Liver (tissue), 9 donors: ENCODE data around the gene DERL3. TPM values are rescaled to one million over a fixed set of nuclear protein-coding genes. Genes with fewer than 3 reads are reported as not detected.

Source experiments
- DNase-seq: peaks from one replicate; pipeline ENCODE4 v3.0.0-alpha.2; 2017; ENCODE audit warnings: low spot score
- H3K27ac ChIP-seq, 2 donors: one replicate each; pipeline ENCODE4 v1.7.0; 2013; ENCODE audit warnings: inconsistent platforms in 2 of 2, low read length in 2 of 2, control low read depth in 1 of 2, low read depth in 1 of 2, mild to moderate bottlenecking in 1 of 2
- H3K27me3 ChIP-seq, 4 donors: one replicate each; pipeline versions ENCODE4 v1.6.1 to v1.7.0; 2013; ENCODE audit warnings: low read length in 3 of 4, inconsistent platforms in 1 of 4, mild to moderate bottlenecking in 1 of 4, moderate library complexity in 1 of 4; ENCODE audit not compliant: control insufficient read depth in 4 of 4, insufficient read depth in 4 of 4
- H3K36me3 ChIP-seq, 4 donors: one replicate each; pipeline versions ENCODE4 v1.6.1 to v1.7.0; 2013; ENCODE audit warnings: low read length in 3 of 4, mild to moderate bottlenecking in 3 of 4, low read depth in 1 of 4, moderate library complexity in 1 of 4; ENCODE audit not compliant: control insufficient read depth in 4 of 4, insufficient read depth in 3 of 4
- H3K4me1 ChIP-seq, 4 donors: one replicate each; pipeline versions ENCODE4 v1.6.1 to v1.7.0; 2013; ENCODE audit warnings: low read length in 3 of 4, mild to moderate bottlenecking in 3 of 4, moderate library complexity in 1 of 4; ENCODE audit not compliant: control insufficient read depth in 4 of 4, insufficient read depth in 4 of 4
- H3K4me3 ChIP-seq, 3 donors: one replicate each; pipeline versions ENCODE4 v1.6.1 to v1.7.0; 2013; ENCODE audit warnings: low read length in 3 of 3, control low read depth in 1 of 3, low read depth in 1 of 3, mild to moderate bottlenecking in 1 of 3
- H3K9ac ChIP-seq, 2 donors: one replicate each; pipeline ENCODE4 v1.7.0; 2013; ENCODE audit warnings: low read length in 2 of 2, mild to moderate bottlenecking in 2 of 2, moderate library complexity in 2 of 2, control low read depth in 1 of 2, low read depth in 1 of 2
- H3K9me3 ChIP-seq, 4 donors: one replicate each; pipeline versions ENCODE4 v1.6.1 to v1.7.0; 2013; ENCODE audit warnings: low read length in 3 of 4; ENCODE audit not compliant: control insufficient read depth in 4 of 4
- ATF3 ChIP-seq: IDR thresholded peaks from 2 replicates; pipeline ENCODE4 v1.6.1; 2016; ENCODE audit warnings: antibody characterized with exemption
- EGR1 ChIP-seq, 2 donors: IDR thresholded peaks; 2 replicates each; pipeline ENCODE4 v1.6.1; 2016 to 2018; ENCODE audit warnings: antibody characterized with exemption in 2 of 2, low read depth in 2 of 2
- FOXA1 ChIP-seq: IDR thresholded peaks from 2 replicates; pipeline ENCODE4 v1.6.1; 2016; ENCODE audit warnings: antibody characterized with exemption
- FOXA2 ChIP-seq: IDR thresholded peaks from 2 replicates; pipeline ENCODE4 v1.6.1; 2016; ENCODE audit warnings: antibody characterized with exemption
- GABPA ChIP-seq, 2 donors: IDR thresholded peaks in 1 of 2; conservative IDR thresholded peaks in 1 of 2; 2 replicates each; pipeline ENCODE4 v1.6.1; 2016; ENCODE audit warnings: antibody characterized with exemption in 2 of 2, mild to moderate bottlenecking in 1 of 2, moderate library complexity in 1 of 2
- MAX ChIP-seq: IDR thresholded peaks from 2 replicates; pipeline ENCODE4 v1.6.1; 2016; ENCODE audit warnings: antibody characterized with exemption
- RAD21 ChIP-seq, 2 donors: IDR thresholded peaks; 2 replicates each; pipeline ENCODE4 v1.6.1; 2016; ENCODE audit warnings: antibody characterized with exemption in 2 of 2, mild to moderate bottlenecking in 2 of 2
- RXRA ChIP-seq, 2 donors: IDR thresholded peaks; 2 replicates each; pipeline ENCODE4 v1.6.1; 2017 to 2018; ENCODE audit warnings: antibody characterized with exemption in 2 of 2, mild to moderate bottlenecking in 1 of 2
- SP1 ChIP-seq: IDR thresholded peaks from 2 replicates; pipeline ENCODE4 v1.6.1; 2018; ENCODE audit warnings: antibody characterized with exemption, mild to moderate bottlenecking
- TAF1 ChIP-seq: conservative IDR thresholded peaks from 2 replicates; pipeline ENCODE4 v1.6.1; 2016; ENCODE audit warnings: antibody characterized with exemption, mild to moderate bottlenecking
- YY1 ChIP-seq: IDR thresholded peaks from 2 replicates; pipeline ENCODE4 v1.6.1; 2016; ENCODE audit warnings: antibody characterized with exemption, mild to moderate bottlenecking
- WGBS: extraction: QIAGEN DNeasy Blood & Tissue Kit; methylation state at CpG from one replicate; pipeline ENCODE4 v1.1.7; 2013; 5-methylcytosine and 5-hydroxymethylcytosine counted together
- polyA plus RNA-seq, 2 donors: library from polyadenylated mRNA; stranded (reverse) in 1 of 2; unstranded in 1 of 2; fragments of 200-250 nt in 1 of 2; fragments of >200 nt in 1 of 2; fragmentation: Nextera tagmentation in 1 of 2; extraction: Ambion mirVana in 1 of 2; gene quantifications; one replicate each; pipeline versions ENCODE4 v1.2.1 to v1.2.3, GENCODE V29; 2013 to 2015
- total RNA-seq, 2 donors: library from RNA; depleted of rRNA; stranded (reverse); fragments of >200 nt; gene quantifications; one replicate each; pipeline ENCODE4 v1.2.3, GENCODE V29; 2014
- TF ChIP-seq, protein P1 (sequence below): fragments of 150-350 bp; IDR thresholded peaks from 2 replicates; pipeline ENCODE4 v1.5.1; 2017; ENCODE audit warnings: improper control_type of control experiment, low read depth, low read length; ENCODE audit not compliant: missing input control
- TF ChIP-seq, protein P2 (sequence below): IDR thresholded peaks from 2 replicates; pipeline ENCODE4 v1.6.1; 2016; ENCODE audit warnings: antibody characterized with exemption
- TF ChIP-seq, protein P3 (sequence below): IDR thresholded peaks from 2 replicates; pipeline ENCODE4 v1.6.1; 2016; ENCODE audit warnings: antibody characterized with exemption, mild to moderate bottlenecking
- donor health status: healthy.
- donor health status: healthy.
- donor health status: healthy.
- donor health status: healthy.
- donor health status: healthy.

Gene DERL3
- total and polyA plus RNA-seq, 4 donors: 1.0 to 9.3 (median 3.9) TPM

DNA sequence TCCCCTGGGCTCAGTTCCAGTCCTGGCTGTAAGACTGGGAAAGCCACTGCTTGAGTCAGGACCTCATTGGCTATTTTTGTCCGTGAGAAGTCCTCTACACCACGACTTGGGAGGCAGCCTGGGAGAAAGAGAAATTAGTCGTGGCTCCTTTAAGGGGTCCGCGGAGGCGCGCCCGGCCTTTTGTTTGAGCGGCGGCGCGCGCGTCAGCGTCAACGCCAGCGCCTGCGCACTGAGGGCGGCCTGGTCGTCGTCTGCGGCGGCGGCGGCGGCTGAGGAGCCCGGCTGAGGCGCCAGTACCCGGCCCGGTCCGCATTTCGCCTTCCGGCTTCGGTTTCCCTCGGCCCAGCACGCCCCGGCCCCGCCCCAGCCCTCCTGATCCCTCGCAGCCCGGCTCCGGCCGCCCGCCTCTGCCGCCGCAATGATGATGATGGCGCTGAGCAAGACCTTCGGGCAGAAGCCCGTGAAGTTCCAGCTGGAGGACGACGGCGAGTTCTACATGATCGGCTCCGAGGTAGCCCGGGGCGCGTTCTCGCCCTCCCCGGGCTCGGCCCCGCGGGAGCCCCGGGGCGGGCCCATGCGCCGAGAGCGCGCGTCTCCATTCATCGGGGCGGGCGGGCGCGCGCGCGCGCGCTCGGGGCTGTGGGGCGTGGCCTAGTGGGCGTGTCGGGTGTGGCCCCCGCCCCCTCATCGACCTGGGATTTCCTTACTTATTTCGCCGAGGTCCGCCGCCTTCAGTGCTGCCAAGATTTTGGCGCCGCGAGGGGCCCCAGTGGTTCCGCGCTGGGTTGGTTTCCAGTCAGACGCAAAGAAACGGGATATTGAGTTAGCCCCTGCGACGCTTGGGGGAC, 51.8 kb downstream of the DERL3 start, which contains the start of gene SMARCB1 (continued):
- TF ChIP-seq, protein P1, sequence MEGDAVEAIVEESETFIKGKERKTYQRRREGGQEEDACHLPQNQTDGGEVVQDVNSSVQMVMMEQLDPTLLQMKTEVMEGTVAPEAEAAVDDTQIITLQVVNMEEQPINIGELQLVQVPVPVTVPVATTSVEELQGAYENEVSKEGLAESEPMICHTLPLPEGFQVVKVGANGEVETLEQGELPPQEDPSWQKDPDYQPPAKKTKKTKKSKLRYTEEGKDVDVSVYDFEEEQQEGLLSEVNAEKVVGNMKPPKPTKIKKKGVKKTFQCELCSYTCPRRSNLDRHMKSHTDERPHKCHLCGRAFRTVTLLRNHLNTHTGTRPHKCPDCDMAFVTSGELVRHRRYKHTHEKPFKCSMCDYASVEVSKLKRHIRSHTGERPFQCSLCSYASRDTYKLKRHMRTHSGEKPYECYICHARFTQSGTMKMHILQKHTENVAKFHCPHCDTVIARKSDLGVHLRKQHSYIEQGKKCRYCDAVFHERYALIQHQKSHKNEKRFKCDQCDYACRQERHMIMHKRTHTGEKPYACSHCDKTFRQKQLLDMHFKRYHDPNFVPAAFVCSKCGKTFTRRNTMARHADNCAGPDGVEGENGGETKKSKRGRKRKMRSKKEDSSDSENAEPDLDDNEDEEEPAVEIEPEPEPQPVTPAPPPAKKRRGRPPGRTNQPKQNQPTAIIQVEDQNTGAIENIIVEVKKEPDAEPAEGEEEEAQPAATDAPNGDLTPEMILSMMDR: no peak
- TF ChIP-seq SP1 (peak; percentile 36), MAX (no peak), TAF1 (no peak), FOXA2 (no peak)
- TF ChIP-seq, protein P2, sequence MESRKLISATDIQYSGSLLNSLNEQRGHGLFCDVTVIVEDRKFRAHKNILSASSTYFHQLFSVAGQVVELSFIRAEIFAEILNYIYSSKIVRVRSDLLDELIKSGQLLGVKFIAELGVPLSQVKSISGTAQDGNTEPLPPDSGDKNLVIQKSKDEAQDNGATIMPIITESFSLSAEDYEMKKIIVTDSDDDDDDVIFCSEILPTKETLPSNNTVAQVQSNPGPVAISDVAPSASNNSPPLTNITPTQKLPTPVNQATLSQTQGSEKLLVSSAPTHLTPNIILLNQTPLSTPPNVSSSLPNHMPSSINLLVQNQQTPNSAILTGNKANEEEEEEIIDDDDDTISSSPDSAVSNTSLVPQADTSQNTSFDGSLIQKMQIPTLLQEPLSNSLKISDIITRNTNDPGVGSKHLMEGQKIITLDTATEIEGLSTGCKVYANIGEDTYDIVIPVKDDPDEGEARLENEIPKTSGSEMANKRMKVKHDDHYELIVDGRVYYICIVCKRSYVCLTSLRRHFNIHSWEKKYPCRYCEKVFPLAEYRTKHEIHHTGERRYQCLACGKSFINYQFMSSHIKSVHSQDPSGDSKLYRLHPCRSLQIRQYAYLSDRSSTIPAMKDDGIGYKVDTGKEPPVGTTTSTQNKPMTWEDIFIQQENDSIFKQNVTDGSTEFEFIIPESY: no peak

GRCh38 chr22:23786261-23786710, 52.5 kb downstream of the DERL3 start:
- DNase-seq: peak; percentile 32
- Histone ChIP-seq H3K9me3 (no peaks in the 10 kb centered on the region), H3K9ac (peak overlapping the region; percentile 2 to 57), H3K27me3 (no peaks in the 10 kb centered on the region), H3K36me3 (no peaks in the 10 kb centered on the region), H3K4me1 (peaks cover 12 to 42% (median 31%) of the 10 kb centered on the region in 4 donors), H3K27ac (peak overlapping the region; percentile 99 to 100), H3K4me3 (peak overlapping the region; percentile 46 to 83 (median 76))
- TF ChIP-seq MAX: no peak
- no peak for TF ChIP-seq TAF1
- no peak for TF ChIP-seq EGR1 (IDR thresholded peaks at IDR 0.05; ENCODE audit: low read depth in 2 of 2)
- no peak for TF ChIP-seq YY1
- TF ChIP-seq, protein P3, sequence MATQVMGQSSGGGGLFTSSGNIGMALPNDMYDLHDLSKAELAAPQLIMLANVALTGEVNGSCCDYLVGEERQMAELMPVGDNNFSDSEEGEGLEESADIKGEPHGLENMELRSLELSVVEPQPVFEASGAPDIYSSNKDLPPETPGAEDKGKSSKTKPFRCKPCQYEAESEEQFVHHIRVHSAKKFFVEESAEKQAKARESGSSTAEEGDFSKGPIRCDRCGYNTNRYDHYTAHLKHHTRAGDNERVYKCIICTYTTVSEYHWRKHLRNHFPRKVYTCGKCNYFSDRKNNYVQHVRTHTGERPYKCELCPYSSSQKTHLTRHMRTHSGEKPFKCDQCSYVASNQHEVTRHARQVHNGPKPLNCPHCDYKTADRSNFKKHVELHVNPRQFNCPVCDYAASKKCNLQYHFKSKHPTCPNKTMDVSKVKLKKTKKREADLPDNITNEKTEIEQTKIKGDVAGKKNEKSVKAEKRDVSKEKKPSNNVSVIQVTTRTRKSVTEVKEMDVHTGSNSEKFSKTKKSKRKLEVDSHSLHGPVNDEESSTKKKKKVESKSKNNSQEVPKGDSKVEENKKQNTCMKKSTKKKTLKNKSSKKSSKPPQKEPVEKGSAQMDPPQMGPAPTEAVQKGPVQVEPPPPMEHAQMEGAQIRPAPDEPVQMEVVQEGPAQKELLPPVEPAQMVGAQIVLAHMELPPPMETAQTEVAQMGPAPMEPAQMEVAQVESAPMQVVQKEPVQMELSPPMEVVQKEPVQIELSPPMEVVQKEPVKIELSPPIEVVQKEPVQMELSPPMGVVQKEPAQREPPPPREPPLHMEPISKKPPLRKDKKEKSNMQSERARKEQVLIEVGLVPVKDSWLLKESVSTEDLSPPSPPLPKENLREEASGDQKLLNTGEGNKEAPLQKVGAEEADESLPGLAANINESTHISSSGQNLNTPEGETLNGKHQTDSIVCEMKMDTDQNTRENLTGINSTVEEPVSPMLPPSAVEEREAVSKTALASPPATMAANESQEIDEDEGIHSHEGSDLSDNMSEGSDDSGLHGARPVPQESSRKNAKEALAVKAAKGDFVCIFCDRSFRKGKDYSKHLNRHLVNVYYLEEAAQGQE: no peak
- TF ChIP-seq, protein P2: no peak
- no peak for TF ChIP-seq RAD21 (IDR thresholded peaks at IDR 0.05)
- no peak for TF ChIP-seq GABPA (IDR thresholded peaks at IDR 0.05 in 1 of 2, conservative IDR thresholded peaks at IDR 0.05 in 1 of 2)
- no peak for TF ChIP-seq ATF3
- peak; percentile 23 for TF ChIP-seq SP1
- TF ChIP-seq RXRA (IDR thresholded peaks at IDR 0.05): peak in 1 of 2 donors; percentile 21
- no peak for TF ChIP-seq FOXA2
- no peak for TF ChIP-seq FOXA1
- TF ChIP-seq, protein P1: no peak
- WGBS: 23% methylated on average over 9 of the region's 9 CpGs
